HG03196 (cell line): ENCODE measurements around the gene ZNF112.

Experiments used
- ATAC-seq: cut with Tn5 transposase; IDR thresholded peaks from one replicate; pipeline ENCODE4 v1.9.1; 2021; ENCODE audit not compliant: unreplicated experiment

The ZNF112 gene

DNA sequence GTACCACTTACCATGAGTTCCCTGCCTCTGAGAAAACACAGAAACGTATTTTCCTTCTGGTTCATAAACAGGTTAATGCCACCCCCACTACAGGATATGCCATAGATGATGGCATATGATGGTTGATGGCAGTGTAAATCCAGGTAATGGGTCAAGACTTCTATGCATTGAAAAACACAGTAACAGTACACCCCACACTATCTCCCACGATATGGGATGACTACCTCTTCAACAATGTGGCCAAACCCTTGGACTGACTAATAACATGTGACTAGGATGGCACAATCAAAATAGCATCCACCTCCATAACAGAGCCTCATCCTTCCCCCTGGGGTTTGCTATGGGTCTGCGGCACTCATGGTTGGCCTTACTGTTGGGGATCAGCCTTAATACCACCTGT, 73.6 kb downstream of the ZNF112 start:
- ATAC-seq = no peak

GRCh38 chr19:44280916-44281315, 75.6 kb downstream of the ZNF112 start:
- ATAC-seq = no peak

- ATAC-seq = no peak
These were observed 78.2 kb downstream of the ZNF112 start for GRCh38 chr19:44278181-44278690.

DNA sequence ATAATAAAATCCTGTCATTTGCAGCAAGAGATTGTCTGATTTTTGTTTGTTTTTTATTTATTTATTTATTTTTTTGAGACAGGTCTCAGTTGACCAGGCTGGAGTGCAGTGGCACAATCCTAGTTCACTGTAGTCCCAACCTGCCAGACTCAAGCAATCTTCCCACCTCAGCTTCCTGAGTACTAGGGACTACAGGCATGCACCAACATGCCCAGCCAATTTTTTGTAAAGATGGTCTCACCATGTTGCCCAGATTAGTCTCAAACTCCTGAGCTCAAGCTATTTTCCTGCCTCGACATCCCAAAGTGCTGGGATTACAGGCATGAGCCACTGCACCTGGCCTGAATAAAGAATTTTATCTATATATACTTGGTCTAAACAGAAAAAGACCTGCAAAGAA, 79.1 kb downstream of the ZNF112 start:
- ATAC-seq = no peak
